Measurements from ENCODE around the gene UBASH3B.

DNA sequence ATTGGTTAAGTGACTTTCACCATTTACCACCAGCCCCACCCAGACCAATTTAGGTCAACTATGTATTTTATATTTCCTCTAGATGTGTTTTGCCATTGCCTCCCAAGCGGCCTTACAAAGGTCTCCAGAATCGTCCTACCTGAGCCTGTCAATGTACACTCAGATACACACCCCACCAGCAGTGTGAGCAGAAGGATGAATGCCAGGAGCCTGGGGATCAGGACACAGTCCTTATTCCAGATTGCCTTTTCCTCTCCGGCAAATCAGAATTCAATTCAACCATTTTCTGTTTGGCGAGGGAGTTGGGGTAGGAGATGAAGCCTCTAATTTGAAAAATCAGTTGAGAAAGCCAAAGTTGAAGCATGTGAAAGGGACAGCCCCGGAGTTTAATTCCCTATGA lies 147.4 kb downstream of the UBASH3B start:
- TF ChIP-seq, protein P1, sequence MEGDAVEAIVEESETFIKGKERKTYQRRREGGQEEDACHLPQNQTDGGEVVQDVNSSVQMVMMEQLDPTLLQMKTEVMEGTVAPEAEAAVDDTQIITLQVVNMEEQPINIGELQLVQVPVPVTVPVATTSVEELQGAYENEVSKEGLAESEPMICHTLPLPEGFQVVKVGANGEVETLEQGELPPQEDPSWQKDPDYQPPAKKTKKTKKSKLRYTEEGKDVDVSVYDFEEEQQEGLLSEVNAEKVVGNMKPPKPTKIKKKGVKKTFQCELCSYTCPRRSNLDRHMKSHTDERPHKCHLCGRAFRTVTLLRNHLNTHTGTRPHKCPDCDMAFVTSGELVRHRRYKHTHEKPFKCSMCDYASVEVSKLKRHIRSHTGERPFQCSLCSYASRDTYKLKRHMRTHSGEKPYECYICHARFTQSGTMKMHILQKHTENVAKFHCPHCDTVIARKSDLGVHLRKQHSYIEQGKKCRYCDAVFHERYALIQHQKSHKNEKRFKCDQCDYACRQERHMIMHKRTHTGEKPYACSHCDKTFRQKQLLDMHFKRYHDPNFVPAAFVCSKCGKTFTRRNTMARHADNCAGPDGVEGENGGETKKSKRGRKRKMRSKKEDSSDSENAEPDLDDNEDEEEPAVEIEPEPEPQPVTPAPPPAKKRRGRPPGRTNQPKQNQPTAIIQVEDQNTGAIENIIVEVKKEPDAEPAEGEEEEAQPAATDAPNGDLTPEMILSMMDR (IDR thresholded peaks at IDR 0.05; ENCODE audit: poor library complexity) = no peak
- TF ChIP-seq EZH2 (IDR thresholded peaks at IDR 0.05; ENCODE audit: borderline replicate concordance) = no peak
- TF ChIP-seq EZH2phosphoT487 (IDR thresholded peaks at IDR 0.05; ENCODE audit: low read depth, severe bottlenecking, unreplicated experiment) = no peak
